Peyer's patch (tissue), 4 donors: ENCODE measurements around the gene KLHDC7B. TPM values are rescaled to one million over a fixed set of nuclear protein-coding genes. Genes with fewer than 3 reads are reported as not detected.

Experiments used
- DNase-seq, 3 donors: peaks; one replicate each; pipeline ENCODE4 v3.0.0-alpha.2; 2017 to 2019
- H3K27ac ChIP-seq, 4 donors: fragments of 200-600 bp; sonication (generic); one replicate each; pipeline ENCODE4 v1.5.1; 2016 to 2019
- H3K27me3 ChIP-seq, 2 donors: fragments of 200-600 bp; sonication (generic); one replicate each; pipeline ENCODE4 v1.5.1; 2019
- H3K36me3 ChIP-seq, 3 donors: fragments of 200-600 bp; sonication (generic); one replicate each; pipeline ENCODE4 v1.5.1; 2016 to 2019
- H3K4me1 ChIP-seq, 4 donors: fragments of 200-600 bp; sonication (generic); one replicate each; pipeline ENCODE4 v1.5.1; 2016 to 2019
- H3K4me3 ChIP-seq, 4 donors: fragments of 200-600 bp; sonication (generic); 1 replicate in 3 of 4; 2 replicates in 1 of 4; pipeline ENCODE4 v1.5.1; 2016 to 2019; ENCODE audit warnings: mild to moderate bottlenecking in 1 of 4
- H3K9me3 ChIP-seq, 4 donors: fragments of 200-600 bp; sonication (generic); one replicate each; pipeline ENCODE4 v1.5.1; 2016 to 2019; ENCODE audit warnings: mild to moderate bottlenecking in 1 of 4
- CTCF ChIP-seq, 6 experiments: fragments of 450-650 bp in 4 of 6; fragments of 200-600 bp in 2 of 6; sonication (generic) in 1 of 6; IDR thresholded peaks; one replicate each; pipeline ENCODE4 v1.5.1; 2017 to 2019; ENCODE audit warnings: antibody characterized with exemption in 6 of 6, mild to moderate bottlenecking in 3 of 6, moderate library complexity in 1 of 6
- POLR2A ChIP-seq, 2 donors: fragments of 450-650 bp; IDR thresholded peaks; one replicate each; pipeline ENCODE4 v1.5.1; 2017; ENCODE audit warnings: antibody characterized with exemption in 2 of 2, mild to moderate bottlenecking in 2 of 2, moderate library complexity in 2 of 2
- total RNA-seq, 4 donors: library from RNA; depleted of rRNA; stranded (reverse); fragments of >200 nt; gene quantifications; one replicate each; pipeline ENCODE4 v1.1.0, GENCODE V29; 2016

The KLHDC7B gene
- total RNA-seq, 4 donors from 2014 or later: 1.1 TPM; not detected in 3

- Histone ChIP-seq H3K27me3 (no peaks in the 10 kb centered on the region), H3K4me1 (peaks cover 0 to 31% (median 10%) of the 10 kb centered on the region in 4 donors), H3K36me3 (peaks cover 0 to 40% (median 0%) of the 10 kb centered on the region in 3 donors), H3K4me3 (no peak overlapping the region), H3K9me3 (no peaks in the 10 kb centered on the region), H3K27ac (no peak overlapping the region)
- no peak for DNase-seq
- TF ChIP-seq POLR2A (IDR thresholded peaks at IDR 0.05) (no peak), CTCF (IDR thresholded peaks at IDR 0.05) (no peak)
Observed at GRCh38 chr22:50502628-50503474, 42.8 kb upstream of the KLHDC7B start.

- Histone ChIP-seq H3K4me3 (no peak overlapping the region), H3K4me1 (peaks cover 0 to 25% (median 8%) of the 10 kb centered on the region in 4 donors), H3K27me3 (no peaks in the 10 kb centered on the region), H3K36me3 (peaks cover 0 to 40% (median 0%) of the 10 kb centered on the region in 3 donors), H3K9me3 (no peaks in the 10 kb centered on the region), H3K27ac (no peak overlapping the region)
- no peak for TF ChIP-seq CTCF (IDR thresholded peaks at IDR 0.05)
- no peak for TF ChIP-seq POLR2A (IDR thresholded peaks at IDR 0.05)
- DNase-seq: no peak
Observed at GRCh38 chr22:50503475-50504145, 42.1 kb upstream of the KLHDC7B start.

DNA sequence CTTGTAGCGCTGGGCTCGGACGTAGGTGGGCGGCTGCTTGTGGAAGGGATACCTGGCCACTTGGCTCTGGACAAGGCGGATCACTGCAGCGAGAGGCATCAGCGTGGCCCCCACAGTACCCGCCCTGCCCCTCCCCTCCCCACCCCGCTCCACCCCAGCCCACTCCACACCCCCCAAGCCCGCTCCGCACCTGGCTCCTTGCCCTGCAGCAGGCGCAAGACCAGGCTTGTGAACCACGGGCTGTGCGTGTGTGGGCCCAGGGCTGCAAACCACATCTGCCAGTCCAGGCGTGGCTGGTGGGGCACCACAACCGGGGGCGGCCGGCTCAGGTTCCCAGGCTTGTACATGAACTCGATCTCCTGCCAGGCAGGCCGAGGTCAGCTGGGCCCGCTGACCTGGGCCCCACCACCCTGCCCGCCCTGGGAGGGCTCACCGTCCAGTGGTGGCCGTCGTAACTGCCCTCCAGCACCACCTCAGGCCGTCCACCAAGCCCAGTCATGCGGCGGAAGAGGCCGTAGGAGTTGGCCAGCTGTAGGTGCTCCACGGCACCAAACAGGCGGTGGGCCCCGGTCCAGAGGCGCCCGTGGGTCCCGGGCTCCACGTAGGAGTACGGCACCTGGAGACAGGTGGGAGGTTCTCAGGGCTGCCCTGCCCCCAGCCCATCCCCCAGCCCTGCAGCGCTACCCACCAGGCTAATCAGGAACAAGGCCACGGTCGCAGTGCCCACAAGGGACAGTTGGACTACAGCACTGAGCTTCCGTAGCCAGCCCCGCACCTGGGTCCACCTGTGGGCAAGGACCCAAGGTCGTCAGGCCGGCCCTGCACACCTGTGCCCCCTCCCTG, 41.1 kb upstream of the KLHDC7B start:
- no peak for DNase-seq
- no peak overlapping the region for H3K27ac ChIP-seq
- peaks cover 0 to 35% (median 8%) of the 10 kb centered on the region in 4 donors for H3K4me1 ChIP-seq
- TF ChIP-seq CTCF (IDR thresholded peaks at IDR 0.05) (no peak), POLR2A (IDR thresholded peaks at IDR 0.05) (no peak)
- H3K4me3 ChIP-seq: no peak overlapping the region
- peaks cover 0 to 40% (median 0%) of the 10 kb centered on the region in 3 donors for H3K36me3 ChIP-seq
- no peaks in the 10 kb centered on the region for H3K9me3 ChIP-seq
- H3K27me3 ChIP-seq: no peaks in the 10 kb centered on the region

GRCh38 chr22:50505276-50505775, 40.4 kb upstream of the KLHDC7B start:
- peaks cover 0 to 40% (median 0%) of the 10 kb centered on the region in 3 donors for H3K36me3 ChIP-seq
- no peaks in the 10 kb centered on the region for H3K27me3 ChIP-seq
- peaks cover 0 to 35% (median 8%) of the 10 kb centered on the region in 4 donors for H3K4me1 ChIP-seq
- TF ChIP-seq CTCF (IDR thresholded peaks at IDR 0.05): no peak
- H3K27ac ChIP-seq: no peak overlapping the region
- no peaks in the 10 kb centered on the region for H3K9me3 ChIP-seq
- H3K4me3 ChIP-seq: no peak overlapping the region
- DNase-seq: no peak
